Inferior parietal cortex (tissue), 1 donor: Measurements from ENCODE around the gene MEIS2.
"Not testable (repeated sequence)": the region's sequence is repeated elsewhere in the genome, so short reads cannot be mapped to it uniquely, and the experiment has no call there.

Experiments used
- DNase-seq: peaks from one replicate; pipeline ENCODE4 v3.0.0-alpha.2; 2016; ENCODE audit errors: extremely low spot score

The MEIS2 gene

DNA sequence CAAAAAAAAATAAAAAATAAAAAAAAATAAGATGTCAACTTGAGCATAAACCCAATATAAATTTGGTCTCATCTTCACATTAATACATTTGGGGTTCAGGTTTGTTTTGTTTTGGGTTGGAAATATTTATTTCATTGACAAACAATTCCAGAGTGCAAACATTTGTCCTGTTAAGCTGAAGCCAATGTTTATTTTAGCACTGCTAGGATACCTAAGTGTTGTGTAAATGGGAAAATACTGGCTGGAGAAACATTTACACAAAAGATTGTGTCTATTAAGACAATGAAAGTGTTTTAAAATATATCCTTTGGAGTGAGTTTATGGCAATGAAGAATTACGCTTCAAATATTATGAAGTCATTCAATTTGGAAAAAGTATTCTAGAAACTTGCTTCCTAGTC lies 91.1 kb downstream of the MEIS2 start:
- DNase-seq, result no peak

DNA sequence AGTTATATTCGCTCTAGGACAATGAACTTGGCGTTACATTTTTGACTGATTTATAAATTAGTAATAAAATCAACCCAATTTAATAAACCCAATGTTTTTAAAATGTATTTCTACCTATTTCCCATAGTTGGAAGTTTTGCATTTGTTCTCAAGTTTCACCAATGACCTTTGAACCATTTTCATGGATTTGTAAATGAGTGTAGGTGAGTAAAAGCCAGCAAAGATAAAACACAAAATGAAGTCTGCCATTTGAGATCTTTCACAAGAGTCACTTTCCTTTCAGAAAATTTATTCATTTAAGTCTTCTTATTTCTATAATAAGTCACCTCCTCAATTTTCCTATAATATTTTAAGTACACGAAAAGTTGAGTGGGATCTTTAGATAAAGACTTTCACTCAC lies 92.1 kb downstream of the MEIS2 start:
- no peak for DNase-seq

DNA sequence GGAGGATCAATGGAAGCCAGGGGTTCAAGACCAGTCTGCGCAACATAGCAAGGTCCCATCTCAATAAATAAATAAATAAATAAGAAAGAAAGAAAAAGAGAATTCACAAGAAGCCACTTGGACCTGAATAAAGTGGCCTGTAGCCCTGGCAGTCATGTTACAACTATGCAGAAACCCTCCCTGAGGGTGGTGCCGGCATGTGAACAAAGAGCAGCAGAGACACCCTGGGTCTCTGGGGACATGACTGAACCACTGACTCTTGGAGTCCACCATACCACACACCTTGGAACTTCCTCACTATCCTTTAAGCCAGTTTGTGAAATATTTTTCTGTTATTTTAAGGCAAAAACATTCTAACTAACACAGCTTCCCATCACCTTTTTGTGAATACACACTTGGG lies 93.0 kb downstream of the MEIS2 start:
- DNase-seq, result no peak

DNA sequence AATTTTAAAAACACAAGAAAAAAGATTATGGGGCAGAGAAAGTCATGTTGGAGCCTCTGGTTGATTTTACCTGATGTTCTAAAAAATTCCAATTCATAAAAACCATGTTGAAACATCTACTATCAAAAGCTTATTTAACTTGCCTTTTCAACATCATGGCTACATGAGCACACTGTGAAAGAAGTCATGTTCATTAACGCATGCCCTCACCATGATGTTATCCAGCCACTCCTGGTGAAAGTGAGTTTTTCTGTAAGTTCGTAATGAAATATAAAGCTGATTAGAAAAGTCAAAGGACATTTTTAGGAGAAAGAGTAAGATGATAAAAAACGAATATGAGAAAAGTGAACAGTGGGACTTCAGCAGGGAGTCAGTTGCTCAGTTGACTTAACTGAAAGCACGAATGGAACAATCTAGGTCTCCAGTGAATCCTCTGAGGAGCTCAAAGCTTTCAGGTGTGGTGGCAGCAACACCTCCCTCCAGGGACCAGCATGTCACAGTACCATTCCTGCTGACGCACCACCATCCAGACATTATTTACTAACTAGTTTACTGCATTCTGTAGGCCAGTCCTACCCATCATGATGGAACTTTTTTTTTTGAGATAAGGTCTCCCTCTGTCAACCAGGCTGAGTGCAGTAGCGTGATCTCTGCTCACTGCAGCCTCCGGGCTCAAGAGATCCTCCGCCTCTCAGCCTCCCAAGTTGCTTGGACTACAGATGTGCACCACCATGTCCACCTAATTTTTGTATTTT lies 95.2 kb downstream of the MEIS2 start:
- no peak for DNase-seq

DNA sequence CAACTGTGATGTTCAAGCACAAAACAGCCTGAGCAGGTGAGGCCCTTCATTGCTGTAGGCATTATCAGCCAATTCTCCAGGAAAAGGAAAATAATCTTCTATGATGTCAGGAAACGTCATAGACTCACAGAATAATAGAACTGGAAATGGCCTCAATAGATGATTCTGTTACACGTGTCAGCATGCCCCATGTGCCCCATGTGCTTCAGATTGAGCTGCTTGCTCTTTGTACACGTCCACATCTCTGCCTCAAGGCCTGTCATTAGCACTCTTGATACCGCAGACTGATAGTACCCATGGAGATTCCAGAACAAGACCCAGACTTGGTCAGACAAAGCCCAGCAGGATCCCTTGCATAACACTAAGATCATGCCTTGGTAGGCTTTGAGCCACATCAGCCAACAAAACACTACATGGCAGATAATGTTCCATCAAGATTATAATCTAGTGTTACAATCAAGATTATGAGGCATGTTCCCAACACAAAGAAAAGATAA lies 95.9 kb downstream of the MEIS2 start:
- DNase-seq, result no peak

DNA sequence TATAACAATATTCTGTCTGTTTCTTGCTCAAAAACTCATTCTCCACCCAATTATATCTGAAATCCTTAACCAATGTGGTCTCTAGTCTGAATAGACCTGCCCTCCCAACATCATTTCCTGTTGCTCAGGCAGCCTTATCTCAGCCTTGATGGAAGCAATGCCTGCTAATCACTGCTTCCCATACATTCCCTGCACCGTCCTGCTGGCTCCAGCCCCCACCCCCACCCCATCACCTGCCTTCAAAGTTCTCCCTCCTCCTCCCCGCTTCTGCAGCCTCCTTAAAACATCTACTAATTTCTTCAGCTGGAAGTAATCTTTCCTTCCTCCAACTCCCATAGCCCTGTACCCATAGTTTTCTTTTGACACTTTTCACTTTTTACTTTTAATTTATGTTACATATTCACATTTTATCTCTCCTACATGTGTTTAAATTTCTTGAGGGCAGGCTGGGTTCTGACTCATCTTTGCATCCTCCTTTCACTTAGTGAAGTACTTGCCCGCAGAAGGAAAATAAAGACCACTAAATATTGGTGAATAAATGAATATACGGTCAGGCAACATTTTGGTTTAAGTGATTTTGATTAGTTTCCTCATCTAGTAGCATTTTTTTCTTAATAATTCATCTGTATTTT lies 98.2 kb downstream of the MEIS2 start:
- DNase-seq, result no peak

DNA sequence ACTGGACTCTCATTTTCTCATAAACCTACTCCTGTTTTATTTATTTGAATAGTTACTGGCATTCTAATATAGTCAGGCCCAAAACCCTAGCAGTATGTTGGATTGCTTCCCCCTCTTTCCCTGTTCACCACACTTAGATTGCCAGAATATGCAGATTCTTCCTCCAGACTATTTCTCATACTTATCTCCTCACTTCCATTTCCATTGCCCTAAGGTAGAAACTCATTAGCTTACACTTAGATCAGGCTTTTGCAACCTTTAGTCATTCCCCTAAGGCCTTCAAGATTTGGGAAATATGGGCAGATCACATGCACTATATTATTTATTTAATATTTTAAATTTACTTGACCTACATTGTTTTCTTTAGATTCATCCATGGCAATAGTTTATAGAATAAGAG lies 98.9 kb downstream of the MEIS2 start:
- no peak for DNase-seq

DNA sequence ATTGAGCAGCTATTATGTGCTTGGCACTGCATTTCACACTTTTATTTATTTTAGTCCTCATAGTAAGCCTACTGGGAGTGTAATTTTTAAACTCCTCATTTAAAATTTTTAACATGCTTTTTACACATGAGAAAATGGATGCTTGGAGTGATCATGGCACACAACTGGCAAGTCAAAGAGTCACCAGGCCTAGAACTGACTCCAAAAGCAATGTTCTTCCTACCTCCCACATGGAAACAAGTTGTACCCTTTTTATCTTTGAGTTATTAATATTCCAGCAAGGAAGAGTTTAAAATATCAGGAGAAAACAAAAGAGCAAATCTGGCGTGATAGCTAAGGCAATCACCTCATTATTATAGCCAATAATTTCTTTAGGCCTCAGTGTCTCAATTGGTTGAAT lies 100.6 kb downstream of the MEIS2 start:
- DNase-seq, result no peak

DNA sequence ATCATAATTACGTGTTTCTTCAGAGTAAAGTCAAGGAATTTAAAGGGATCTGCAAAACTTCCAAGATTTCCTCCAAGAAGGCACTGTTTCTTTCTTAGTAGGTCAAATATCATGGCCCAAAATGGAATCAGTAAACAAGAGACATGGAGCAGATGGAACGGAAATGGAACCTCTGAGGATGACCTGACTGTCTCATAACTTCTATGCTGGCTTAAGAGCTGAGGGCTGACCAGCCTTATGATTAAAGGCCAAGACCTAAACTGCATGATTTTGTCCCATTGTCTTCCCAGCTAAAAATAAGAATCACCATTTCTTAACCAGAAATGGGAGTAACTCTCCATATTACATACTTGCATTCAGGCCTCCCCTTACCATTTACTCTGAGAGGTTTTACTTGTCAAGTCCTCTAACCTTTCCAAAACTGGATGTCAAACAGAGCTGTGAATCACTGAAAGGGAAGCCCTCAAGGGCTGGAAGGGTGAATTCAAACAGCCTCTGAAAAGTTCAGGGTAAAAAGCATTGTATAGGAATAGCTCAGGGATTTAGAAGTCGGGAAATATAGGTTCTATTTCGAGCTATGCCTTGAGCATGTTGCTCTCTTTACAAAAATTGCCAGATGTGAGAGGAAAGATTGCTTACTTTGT lies 103.7 kb downstream of the MEIS2 start:
- no peak for DNase-seq

DNA sequence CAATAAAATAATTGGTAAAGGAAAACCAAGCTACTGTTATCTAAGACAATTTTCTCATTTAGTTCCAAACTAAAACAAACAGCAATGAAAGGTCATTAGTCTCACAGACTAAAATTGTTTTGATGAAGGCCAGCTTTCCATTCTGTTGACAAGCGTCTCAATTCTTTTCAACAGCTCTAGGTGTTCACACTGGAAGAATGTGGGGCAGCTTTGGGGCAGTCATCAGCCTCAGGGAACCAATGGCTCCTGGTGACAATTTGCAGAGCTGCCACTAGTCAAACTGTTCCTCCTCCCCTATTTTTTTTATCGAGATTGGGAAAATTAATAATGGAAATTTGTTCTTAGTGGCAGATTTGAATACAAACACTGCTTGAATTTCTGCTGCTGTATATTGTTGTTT lies 104.2 kb downstream of the MEIS2 start:
- DNase-seq, result no peak

DNA sequence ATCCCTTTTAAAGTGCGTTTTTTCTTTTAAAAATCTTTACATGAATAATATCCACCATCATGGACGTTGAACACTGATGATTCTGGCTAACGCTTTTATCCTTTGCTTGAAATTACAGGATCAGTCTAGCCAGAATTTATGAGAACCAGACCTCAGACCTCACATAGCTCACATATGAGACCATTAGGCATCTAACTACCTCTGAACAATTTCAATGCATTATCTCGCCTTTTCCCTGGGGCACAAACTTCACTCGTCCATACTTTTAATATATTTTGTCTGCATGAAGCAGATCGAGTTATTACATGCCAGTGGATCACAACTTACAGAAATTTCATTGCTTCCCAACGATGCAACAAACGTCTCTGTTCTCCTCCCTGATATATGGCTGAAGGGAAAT lies 105.6 kb downstream of the MEIS2 start:
- no peak for DNase-seq

DNA sequence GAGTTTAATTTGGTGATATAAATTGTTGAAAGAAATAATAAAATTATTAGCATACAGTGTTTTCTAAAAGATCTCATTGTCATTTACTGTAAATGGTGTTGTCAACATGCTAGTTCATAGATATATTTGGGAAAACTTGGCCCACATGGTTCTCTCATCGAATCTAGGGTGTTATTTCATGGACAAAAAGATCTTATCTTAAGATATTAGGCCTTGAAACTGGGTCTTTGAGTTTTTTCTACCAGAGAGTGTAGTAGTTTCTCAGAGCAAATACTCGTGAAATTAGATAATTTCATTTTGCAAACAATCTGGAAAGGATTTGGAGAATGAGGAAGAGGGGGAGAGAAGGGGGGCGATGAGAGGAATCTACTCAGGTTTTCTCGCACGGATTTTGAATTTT lies 107.9 kb downstream of the MEIS2 start:
- DNase-seq, result no peak

DNA sequence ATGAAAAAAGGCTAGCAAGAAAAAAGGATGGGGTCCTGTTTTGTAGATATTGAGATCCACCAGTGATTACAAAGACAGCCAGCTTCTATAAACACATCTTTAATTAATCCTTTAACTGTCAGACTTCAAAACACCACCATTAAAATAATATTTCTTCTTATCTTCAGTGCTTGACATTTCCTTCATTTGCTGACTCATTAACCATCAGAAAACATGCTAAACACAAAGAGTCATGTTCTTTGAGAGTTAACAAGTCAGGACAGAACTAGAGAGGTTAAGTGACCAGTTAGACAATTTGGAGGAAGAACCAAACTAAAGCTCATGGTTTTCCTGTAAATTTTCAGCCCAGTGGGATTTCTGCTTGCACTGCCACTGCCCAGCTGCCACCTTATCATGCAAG lies 111.4 kb downstream of the MEIS2 start:
- no peak for DNase-seq

DNA sequence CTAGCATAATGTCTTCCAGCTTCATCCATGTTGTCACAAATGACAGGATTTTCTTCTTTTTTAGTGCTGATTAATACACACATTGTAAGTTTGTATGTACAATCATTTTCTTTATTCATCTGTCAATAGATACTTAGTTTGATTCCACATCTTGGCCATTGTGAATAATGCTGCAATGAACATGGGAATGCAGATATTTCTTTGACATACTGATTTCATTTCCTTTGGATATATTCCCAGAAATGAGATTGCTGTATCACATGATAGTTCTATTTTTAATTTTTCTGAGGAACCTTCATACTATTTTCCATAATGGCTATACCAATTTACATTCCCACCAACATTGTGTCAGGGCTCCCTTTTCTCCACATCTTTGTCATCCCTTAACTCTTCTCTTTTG lies 117.9 kb downstream of the MEIS2 start:
- no peak for DNase-seq

DNA sequence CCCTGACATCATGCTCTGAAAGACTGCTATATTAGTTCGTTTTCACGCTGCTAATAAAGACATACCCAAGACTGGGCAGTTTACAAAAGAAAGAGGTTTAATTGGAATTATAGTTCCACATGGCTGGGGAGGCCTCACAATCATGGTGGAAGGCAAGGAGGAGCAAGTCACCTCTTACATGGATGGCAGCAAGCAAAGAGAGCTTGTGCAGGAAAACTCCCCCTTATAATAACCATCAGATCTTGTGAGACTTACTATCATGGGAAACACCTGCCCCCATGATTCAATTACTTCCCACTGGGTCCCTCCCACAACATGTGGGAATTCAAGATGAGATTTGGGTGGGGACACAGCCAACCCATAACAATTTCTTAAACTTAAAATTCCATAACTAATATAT lies 120.1 kb downstream of the MEIS2 start:
- DNase-seq, result not testable (repeated sequence)

DNA sequence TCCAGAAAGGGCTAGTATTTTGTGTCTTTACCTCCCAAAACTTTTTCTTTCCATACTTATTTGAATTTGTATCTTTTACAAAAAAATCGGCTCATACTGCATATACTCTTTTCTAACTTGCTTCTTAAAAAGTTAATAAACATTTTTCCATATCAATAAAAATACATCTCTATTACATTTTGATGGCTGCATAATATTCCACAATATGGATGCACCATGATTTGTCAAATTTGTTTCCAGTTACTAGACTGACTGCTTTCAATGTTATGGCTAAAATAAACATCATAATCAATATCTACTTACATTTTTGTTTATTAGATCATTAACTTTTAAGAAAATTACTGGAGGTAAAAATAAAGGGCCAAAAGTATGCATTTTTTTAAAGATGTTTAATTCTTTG lies 121.7 kb downstream of the MEIS2 start:
- no peak for DNase-seq

DNA sequence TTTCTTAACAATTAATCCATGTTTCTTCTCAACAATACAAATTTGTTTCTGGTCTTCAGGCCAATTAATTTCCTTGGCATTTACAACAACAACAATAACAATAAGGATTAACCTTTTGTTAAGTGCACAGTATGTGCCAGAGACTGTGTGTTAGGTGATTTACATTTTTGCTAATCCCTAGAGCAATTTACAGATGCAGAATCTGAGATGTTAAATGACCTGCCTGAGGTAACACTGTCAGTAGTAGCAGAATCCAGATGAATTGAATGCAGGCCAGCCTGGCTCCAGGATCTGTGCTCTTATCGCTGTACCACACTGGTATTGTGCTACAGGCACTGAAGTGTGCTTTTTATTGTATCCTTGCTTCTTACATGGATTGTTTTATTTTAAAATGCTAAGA lies 122.2 kb downstream of the MEIS2 start:
- no peak for DNase-seq

DNA sequence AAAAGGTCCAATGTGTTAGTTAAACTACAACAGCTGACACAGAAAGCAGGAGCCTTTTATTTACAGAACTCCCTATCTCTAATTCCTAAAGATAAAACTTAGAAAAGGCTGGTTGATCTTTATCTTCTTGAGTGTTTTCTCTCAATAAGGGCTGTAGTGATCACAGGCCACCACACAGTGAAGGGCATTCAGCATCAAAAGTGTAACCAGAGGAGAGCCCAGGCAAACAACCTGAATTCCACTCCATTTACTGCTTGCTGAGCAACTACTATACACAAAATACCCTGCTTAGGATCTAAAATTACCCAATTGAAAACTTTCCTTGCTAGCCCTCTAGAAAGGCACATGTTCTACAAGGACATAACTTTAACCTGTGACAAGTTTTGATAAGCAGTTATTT lies 122.7 kb downstream of the MEIS2 start:
- DNase-seq, result no peak

DNA sequence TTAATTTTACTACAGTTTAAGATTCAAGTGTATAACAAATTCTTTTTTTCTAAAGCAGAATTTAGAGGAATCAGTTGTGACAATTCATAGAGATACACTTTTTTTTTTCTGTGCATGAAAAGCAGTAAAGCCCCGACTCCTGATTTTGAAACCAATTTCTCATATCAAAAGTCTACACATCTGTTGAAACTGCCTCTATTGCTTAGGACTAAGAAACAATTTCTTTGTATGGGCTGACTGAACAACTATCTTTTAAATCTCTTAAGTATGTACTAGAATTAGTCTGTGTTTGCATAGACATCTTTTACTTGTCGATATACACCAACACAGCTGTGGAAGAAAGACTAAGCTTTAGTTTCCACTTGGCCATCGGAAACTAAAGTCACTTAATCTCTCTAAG lies 127.6 kb downstream of the MEIS2 start:
- no peak for DNase-seq

DNA sequence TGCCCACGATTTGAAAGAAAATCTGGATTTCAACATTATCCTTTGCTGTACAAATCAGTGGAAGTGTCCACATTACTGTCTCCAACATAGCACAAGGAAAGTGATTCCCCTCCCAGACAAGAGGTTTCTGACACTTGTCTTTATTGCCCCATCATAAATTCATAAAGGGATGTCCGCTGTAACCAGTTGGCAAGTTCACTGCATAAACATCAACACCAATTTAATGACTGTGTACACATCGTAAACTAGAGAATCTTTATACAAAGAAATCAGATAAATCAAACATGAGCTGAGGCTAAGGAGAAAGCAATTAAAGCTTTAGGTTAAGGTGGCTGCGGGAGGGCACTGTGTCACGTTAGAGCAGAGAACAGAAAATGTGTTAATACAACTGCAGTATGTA lies 129.8 kb downstream of the MEIS2 start:
- no peak for DNase-seq

DNA sequence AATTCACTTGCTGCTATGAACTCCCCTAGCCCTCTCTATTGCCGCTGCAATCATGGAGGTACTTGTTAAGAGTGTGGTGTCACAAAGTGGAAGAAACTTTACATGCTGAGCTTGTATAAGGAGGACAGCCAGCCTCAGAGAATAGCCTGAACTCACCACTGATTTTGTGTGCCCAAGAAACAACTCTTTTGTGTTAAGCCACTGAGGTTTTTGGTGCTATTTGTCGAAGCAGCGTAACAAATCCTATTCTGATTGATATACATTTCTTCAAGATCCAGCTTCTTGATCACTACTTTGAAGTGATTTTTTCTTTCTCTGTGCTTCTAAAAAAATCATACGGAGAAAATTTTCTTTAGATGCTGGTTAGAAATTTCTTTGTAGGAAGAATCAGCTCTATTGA lies 132.4 kb downstream of the MEIS2 start:
- no peak for DNase-seq

DNA sequence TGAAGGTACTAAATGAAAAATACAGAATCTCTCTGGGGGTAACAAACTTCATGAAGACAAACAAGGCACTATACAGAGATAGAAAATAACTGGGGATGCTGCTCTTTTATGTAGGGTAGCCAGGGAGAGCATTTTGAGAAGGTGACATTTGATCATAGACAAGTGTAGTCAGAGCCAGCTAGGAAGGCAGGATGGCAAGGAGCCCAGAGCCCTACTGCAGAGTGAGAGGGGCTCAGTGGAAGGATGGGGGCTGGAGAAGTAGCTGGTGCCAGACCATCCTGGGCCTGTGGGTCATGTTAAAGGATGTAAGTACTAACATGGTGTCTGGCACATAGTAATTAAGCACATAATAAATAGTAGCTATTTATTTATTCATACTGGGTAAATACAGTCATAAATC lies 133.6 kb downstream of the MEIS2 start:
- DNase-seq, result no peak
